GM23338 (cell line): ENCODE results near the gene SLC45A1.

Source experiments
- CREB1 ChIP-seq: fragments of 250-450 bp; sonication (Bioruptor Pico); IDR thresholded peaks from 2 replicates; pipeline ENCODE4 v1.5.0; 2020; ENCODE audit warnings: low read depth, mild to moderate bottlenecking, moderate library complexity
- EZH2 ChIP-seq: fragments of 200-600 bp; sonication (generic); IDR thresholded peaks from one replicate; pipeline ENCODE4 v1.8.0; 2017; ENCODE audit warnings: antibody characterized with exemption, mild to moderate bottlenecking, low read depth; ENCODE audit not compliant: unreplicated experiment
- EZH2phosphoT487 ChIP-seq: fragments of 200-600 bp; sonication (generic); IDR thresholded peaks from one replicate; pipeline ENCODE4 v1.8.1; 2018; ENCODE audit warnings: antibody characterized with exemption; ENCODE audit not compliant: unreplicated experiment
- JUNB ChIP-seq: IDR thresholded peaks from one replicate; pipeline ENCODE4 v1.6.1; 2016; ENCODE audit warnings: antibody characterized with exemption; ENCODE audit not compliant: unreplicated experiment
- NANOG ChIP-seq: IDR thresholded peaks from 2 replicates; pipeline ENCODE4 v1.6.1; 2016; ENCODE audit warnings: antibody characterized with exemption, borderline replicate concordance
- POLR2AphosphoS5 ChIP-seq: IDR thresholded peaks from 2 replicates; pipeline ENCODE4 v1.6.1; 2016; ENCODE audit warnings: antibody characterized with exemption, low read depth
- STAT1 ChIP-seq: IDR thresholded peaks from one replicate; pipeline ENCODE4 v1.6.1; 2016; ENCODE audit warnings: antibody characterized with exemption; ENCODE audit not compliant: unreplicated experiment
- ZNF114 ChIP-seq: fragments of 250-450 bp; sonication (Bioruptor Pico); IDR thresholded peaks from 2 replicates; pipeline ENCODE4 v1.5.0; 2020; ENCODE audit warnings: mild to moderate bottlenecking, moderate library complexity
- ZNF331 ChIP-seq: fragments of 250-450 bp; sonication (Bioruptor Pico); IDR thresholded peaks from 2 replicates; pipeline ENCODE4 v1.5.0; 2020; ENCODE audit warnings: low read depth, mild to moderate bottlenecking, moderate library complexity
- TF ChIP-seq, protein P1 (sequence below), 2 experiments: fragments of 200-600 bp in 1 of 2; sonication (generic) in 1 of 2; conservative IDR thresholded peaks; 2 replicates each; pipeline versions ENCODE4 v1.5.1 to v1.6.1; 2016 to 2017; ENCODE audit warnings: antibody characterized with exemption in 2 of 2, low read depth in 2 of 2, mild to moderate bottlenecking in 2 of 2, moderate library complexity in 1 of 2
- TF ChIP-seq, protein P2 (sequence below): IDR thresholded peaks from one replicate; pipeline ENCODE4 v1.6.1; 2018; ENCODE audit warnings: antibody characterized with exemption; ENCODE audit not compliant: unreplicated experiment
- TF ChIP-seq, protein P3 (sequence below): IDR thresholded peaks from 2 replicates; pipeline ENCODE4 v1.6.1; 2016; ENCODE audit warnings: antibody characterized with exemption
- TF ChIP-seq, protein P4 (sequence below): fragments of 250-450 bp; sonication (Bioruptor Pico); IDR thresholded peaks from 2 replicates; pipeline ENCODE4 v1.5.0; 2020; ENCODE audit warnings: mild to moderate bottlenecking, moderate library complexity

DNA sequence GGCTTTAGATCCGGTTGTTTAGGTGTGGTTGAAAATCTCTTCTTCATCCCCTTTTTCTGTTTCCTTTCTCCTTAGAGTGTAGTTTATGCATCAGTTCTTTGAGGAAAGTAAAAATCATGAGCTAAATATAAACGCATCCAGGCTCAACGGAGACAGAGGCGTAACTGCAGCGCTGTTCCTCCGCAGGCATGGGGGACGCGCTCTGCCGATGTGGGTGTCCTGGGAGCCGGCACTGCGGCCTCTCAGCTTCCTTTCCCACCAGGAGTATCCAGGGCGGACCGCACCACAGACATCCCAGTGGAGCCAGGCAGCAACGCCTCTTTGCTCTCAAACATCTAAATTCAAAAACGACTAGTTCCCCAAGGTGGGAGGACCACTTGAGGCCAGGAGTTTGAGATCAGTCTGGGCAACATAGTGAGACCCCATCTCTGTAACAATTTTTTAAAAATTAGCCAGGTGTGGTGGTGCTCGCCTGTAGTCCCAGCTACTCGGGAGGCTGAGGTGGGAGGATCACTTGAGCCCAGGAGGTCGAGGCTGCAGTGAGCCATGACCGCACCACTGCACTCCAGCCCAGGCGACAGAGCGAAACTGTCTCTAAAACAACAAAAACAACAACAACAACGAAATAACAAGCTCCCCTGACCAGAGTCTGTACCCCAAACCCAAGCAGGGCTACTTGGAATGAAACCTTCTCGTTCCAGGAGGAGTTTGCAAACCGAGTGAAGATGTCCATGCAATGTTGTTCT is 16.4 kb downstream of the SLC45A1 start:
- TF ChIP-seq, protein P1, sequence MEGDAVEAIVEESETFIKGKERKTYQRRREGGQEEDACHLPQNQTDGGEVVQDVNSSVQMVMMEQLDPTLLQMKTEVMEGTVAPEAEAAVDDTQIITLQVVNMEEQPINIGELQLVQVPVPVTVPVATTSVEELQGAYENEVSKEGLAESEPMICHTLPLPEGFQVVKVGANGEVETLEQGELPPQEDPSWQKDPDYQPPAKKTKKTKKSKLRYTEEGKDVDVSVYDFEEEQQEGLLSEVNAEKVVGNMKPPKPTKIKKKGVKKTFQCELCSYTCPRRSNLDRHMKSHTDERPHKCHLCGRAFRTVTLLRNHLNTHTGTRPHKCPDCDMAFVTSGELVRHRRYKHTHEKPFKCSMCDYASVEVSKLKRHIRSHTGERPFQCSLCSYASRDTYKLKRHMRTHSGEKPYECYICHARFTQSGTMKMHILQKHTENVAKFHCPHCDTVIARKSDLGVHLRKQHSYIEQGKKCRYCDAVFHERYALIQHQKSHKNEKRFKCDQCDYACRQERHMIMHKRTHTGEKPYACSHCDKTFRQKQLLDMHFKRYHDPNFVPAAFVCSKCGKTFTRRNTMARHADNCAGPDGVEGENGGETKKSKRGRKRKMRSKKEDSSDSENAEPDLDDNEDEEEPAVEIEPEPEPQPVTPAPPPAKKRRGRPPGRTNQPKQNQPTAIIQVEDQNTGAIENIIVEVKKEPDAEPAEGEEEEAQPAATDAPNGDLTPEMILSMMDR (conservative IDR thresholded peaks at IDR 0.05; ENCODE audit: low read depth in 2 of 2), result no peak
- TF ChIP-seq POLR2AphosphoS5 (no peak), EZH2 (no peak), EZH2phosphoT487 (no peak), CREB1 (CRISPR knock-in tag) (no peak), JUNB (no peak), NANOG (no peak), ZNF331 (CRISPR knock-in tag) (no peak), STAT1 (no peak), ZNF114 (CRISPR knock-in tag) (no peak)
- TF ChIP-seq, protein P2, sequence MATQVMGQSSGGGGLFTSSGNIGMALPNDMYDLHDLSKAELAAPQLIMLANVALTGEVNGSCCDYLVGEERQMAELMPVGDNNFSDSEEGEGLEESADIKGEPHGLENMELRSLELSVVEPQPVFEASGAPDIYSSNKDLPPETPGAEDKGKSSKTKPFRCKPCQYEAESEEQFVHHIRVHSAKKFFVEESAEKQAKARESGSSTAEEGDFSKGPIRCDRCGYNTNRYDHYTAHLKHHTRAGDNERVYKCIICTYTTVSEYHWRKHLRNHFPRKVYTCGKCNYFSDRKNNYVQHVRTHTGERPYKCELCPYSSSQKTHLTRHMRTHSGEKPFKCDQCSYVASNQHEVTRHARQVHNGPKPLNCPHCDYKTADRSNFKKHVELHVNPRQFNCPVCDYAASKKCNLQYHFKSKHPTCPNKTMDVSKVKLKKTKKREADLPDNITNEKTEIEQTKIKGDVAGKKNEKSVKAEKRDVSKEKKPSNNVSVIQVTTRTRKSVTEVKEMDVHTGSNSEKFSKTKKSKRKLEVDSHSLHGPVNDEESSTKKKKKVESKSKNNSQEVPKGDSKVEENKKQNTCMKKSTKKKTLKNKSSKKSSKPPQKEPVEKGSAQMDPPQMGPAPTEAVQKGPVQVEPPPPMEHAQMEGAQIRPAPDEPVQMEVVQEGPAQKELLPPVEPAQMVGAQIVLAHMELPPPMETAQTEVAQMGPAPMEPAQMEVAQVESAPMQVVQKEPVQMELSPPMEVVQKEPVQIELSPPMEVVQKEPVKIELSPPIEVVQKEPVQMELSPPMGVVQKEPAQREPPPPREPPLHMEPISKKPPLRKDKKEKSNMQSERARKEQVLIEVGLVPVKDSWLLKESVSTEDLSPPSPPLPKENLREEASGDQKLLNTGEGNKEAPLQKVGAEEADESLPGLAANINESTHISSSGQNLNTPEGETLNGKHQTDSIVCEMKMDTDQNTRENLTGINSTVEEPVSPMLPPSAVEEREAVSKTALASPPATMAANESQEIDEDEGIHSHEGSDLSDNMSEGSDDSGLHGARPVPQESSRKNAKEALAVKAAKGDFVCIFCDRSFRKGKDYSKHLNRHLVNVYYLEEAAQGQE, result no peak
- TF ChIP-seq, protein P3, sequence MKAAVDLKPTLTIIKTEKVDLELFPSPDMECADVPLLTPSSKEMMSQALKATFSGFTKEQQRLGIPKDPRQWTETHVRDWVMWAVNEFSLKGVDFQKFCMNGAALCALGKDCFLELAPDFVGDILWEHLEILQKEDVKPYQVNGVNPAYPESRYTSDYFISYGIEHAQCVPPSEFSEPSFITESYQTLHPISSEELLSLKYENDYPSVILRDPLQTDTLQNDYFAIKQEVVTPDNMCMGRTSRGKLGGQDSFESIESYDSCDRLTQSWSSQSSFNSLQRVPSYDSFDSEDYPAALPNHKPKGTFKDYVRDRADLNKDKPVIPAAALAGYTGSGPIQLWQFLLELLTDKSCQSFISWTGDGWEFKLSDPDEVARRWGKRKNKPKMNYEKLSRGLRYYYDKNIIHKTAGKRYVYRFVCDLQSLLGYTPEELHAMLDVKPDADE, result no peak
- TF ChIP-seq, protein P4, sequence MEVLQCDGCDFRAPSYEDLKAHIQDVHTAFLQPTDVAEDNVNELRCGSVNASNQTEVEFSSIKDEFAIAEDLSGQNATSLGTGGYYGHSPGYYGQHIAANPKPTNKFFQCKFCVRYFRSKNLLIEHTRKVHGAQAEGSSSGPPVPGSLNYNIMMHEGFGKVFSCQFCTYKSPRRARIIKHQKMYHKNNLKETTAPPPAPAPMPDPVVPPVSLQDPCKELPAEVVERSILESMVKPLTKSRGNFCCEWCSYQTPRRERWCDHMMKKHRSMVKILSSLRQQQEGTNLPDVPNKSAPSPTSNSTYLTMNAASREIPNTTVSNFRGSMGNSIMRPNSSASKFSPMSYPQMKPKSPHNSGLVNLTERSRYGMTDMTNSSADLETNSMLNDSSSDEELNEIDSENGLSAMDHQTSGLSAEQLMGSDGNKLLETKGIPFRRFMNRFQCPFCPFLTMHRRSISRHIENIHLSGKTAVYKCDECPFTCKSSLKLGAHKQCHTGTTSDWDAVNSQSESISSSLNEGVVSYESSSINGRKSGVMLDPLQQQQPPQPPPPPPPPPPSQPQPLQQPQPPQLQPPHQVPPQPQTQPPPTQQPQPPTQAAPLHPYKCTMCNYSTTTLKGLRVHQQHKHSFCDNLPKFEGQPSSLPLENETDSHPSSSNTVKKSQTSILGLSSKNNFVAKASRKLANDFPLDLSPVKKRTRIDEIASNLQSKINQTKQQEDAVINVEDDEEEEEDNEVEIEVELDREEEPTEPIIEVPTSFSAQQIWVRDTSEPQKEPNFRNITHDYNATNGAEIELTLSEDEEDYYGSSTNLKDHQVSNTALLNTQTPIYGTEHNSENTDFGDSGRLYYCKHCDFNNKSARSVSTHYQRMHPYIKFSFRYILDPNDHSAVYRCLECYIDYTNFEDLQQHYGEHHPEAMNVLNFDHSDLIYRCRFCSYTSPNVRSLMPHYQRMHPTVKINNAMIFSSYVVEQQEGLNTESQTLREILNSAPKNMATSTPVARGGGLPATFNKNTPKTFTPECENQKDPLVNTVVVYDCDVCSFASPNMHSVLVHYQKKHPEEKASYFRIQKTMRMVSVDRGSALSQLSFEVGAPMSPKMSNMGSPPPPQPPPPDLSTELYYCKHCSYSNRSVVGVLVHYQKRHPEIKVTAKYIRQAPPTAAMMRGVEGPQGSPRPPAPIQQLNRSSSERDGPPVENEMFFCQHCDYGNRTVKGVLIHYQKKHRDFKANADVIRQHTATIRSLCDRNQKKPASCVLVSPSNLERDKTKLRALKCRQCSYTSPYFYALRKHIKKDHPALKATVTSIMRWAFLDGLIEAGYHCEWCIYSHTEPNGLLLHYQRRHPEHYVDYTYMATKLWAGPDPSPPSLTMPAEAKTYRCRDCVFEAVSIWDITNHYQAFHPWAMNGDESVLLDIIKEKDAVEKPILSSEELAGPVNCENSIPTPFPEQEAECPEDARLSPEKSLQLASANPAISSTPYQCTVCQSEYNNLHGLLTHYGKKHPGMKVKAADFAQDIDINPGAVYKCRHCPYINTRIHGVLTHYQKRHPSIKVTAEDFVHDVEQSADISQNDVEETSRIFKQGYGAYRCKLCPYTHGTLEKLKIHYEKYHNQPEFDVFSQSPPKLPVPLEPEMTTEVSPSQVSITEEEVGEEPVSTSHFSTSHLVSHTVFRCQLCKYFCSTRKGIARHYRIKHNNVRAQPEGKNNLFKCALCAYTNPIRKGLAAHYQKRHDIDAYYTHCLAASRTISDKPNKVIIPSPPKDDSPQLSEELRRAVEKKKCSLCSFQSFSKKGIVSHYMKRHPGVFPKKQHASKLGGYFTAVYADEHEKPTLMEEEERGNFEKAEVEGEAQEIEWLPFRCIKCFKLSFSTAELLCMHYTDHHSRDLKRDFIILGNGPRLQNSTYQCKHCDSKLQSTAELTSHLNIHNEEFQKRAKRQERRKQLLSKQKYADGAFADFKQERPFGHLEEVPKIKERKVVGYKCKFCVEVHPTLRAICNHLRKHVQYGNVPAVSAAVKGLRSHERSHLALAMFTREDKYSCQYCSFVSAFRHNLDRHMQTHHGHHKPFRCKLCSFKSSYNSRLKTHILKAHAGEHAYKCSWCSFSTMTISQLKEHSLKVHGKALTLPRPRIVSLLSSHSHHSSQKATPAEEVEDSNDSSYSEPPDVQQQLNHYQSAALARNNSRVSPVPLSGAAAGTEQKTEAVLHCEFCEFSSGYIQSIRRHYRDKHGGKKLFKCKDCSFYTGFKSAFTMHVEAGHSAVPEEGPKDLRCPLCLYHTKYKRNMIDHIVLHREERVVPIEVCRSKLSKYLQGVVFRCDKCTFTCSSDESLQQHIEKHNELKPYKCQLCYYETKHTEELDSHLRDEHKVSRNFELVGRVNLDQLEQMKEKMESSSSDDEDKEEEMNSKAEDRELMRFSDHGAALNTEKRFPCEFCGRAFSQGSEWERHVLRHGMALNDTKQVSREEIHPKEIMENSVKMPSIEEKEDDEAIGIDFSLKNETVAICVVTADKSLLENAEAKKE (CRISPR knock-in tag), result no peak
